ENCODE results near the gene HGF.

DNA sequence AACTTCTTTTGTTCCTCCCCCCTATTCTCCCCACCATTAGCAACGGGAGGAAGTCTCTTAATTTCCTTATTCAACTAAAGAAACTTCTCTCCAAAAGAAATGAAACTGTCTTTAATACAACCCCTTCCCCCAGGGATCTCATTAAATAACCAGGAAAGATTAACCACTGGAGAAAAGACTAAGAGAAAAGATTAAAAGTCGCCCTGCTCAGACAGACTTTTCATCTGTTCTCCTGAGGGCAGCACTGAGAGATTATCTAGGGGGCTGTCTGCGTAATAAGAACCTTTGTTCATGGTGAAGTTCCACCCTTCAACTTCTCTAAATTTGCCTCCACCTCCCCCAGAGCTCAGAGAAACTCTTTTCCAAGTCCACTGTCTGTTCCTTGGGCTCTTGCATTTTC, 105.5 kb downstream of the HGF start:
- TF ChIP-seq, protein P1, sequence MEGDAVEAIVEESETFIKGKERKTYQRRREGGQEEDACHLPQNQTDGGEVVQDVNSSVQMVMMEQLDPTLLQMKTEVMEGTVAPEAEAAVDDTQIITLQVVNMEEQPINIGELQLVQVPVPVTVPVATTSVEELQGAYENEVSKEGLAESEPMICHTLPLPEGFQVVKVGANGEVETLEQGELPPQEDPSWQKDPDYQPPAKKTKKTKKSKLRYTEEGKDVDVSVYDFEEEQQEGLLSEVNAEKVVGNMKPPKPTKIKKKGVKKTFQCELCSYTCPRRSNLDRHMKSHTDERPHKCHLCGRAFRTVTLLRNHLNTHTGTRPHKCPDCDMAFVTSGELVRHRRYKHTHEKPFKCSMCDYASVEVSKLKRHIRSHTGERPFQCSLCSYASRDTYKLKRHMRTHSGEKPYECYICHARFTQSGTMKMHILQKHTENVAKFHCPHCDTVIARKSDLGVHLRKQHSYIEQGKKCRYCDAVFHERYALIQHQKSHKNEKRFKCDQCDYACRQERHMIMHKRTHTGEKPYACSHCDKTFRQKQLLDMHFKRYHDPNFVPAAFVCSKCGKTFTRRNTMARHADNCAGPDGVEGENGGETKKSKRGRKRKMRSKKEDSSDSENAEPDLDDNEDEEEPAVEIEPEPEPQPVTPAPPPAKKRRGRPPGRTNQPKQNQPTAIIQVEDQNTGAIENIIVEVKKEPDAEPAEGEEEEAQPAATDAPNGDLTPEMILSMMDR (IDR thresholded peaks at IDR 0.05): no peak
- TF ChIP-seq EP300 (IDR thresholded peaks at IDR 0.05): no peak

All from stomach (tissue), 4 donors.